ENCODE data around the gene ZBTB7A. TPM values are rescaled to one million over a fixed set of nuclear protein-coding genes. Genes with fewer than 3 reads are reported as not detected.

Gene ZBTB7A
- total and polyA plus RNA-seq, 5 donors, result 17.5 to 32.6 (median 30.9) TPM

GRCh38 chr19:4102339-4103079 is 35.8 kb upstream of the ZBTB7A start:
- Histone ChIP-seq H3K4me1 (ENCODE audit: control insufficient read depth, insufficient read depth, low read length) (no peaks in the 10 kb centered on the region), H3K4me3 (ENCODE audit: low read length) (no peak overlapping the region), H3K9me3 (ENCODE audit: control insufficient read depth, low read length) (no peaks in the 10 kb centered on the region), H3K27me3 (ENCODE audit: control insufficient read depth, insufficient read depth) (no peaks in the 10 kb centered on the region), H3K27ac (ENCODE audit: low read length) (no peak overlapping the region)
- 88% methylated on average over 53 of the region's 53 CpGs for WGBS
- ATAC-seq, result no peak
- DNase-seq, result no peak
- intact Hi-C loops (cut with DNase I), result no loop called here

DNA sequence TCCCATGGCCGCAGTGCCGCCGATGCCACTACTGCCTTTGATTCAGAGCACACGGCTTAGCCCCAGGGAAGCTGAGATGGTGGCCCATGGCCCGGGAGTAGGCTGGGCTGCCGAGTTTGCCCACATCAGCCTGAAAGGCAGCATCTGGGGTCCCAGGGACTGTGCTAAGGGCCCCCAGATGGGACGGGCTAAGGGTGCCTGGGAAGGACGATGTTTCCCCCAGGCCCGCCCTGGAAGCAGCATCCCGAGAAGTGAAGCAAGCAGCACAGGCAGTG is 34.7 kb upstream of the ZBTB7A start:
- Histone ChIP-seq H3K4me1 (ENCODE audit: control insufficient read depth, insufficient read depth, low read length) (no peaks in the 10 kb centered on the region), H3K27me3 (ENCODE audit: control insufficient read depth, insufficient read depth) (no peaks in the 10 kb centered on the region), H3K9me3 (ENCODE audit: control insufficient read depth, low read length) (no peaks in the 10 kb centered on the region), H3K27ac (ENCODE audit: low read length) (no peak overlapping the region), H3K4me3 (ENCODE audit: low read length) (no peak overlapping the region)
- no peak for DNase-seq
- ATAC-seq, result no peak
- intact Hi-C loops (cut with DNase I), result no loop called here
- WGBS, result 95% methylated on average over 10 of the region's 10 CpGs

- WGBS, result 92% methylated on average over 38 of the region's 38 CpGs
- H3K9me3 ChIP-seq (ENCODE audit: control insufficient read depth, low read length), result no peaks in the 10 kb centered on the region
- ATAC-seq, result no peak
These were observed 34.2 kb upstream of the ZBTB7A start for GRCh38 chr19:4100647-4101495.

DNA sequence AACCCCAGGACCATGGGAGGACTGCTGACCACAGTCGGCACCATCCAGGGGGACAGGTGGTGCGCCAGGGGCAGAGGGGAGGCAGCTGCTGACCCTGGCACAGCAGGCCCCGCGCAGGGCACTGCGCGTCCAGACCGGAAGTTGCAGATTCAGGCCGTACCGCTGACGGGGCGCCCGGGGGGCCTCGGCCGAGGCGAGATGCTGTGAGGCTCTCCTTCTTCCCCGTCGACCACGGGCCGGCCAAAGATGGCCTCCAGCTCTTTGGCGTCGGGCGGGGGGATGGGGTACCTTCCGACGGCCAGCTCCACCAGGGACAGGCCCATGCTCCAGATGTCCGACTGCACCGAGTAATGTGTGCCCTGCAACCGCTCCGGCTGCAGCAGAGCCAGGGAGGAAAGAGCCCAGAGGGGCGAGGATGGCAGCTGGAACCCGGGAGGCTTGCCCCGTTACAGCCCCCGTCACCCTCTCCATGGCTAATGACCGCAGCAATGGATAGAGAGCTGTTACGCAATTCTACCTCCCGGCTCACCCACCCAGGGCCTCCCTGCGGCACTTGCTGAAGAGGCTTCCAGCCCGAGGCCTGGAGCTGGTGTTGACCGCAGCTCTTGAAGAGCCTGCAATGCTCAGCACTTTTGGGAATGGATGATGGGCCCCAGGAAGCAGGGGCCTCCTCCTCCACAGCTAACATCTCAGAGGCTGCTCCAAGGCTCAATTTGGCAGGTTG is 32.5 kb upstream of the ZBTB7A start:
- WGBS, result 92% methylated on average over 38 of the region's 38 CpGs
- intact Hi-C loops (cut with DNase I), result no loop called here

More at GRCh38 chr19:4100647-4101495, 34.2 kb upstream of the ZBTB7A start:
- intact Hi-C loops (cut with DNase I), result no loop called here
- Histone ChIP-seq H3K27me3 (ENCODE audit: control insufficient read depth, insufficient read depth) (no peaks in the 10 kb centered on the region), H3K27ac (ENCODE audit: low read length) (no peak overlapping the region), H3K4me3 (ENCODE audit: low read length) (no peak overlapping the region), H3K4me1 (ENCODE audit: control insufficient read depth, insufficient read depth, low read length) (no peaks in the 10 kb centered on the region)
- DNase-seq, result no peak

DNA sequence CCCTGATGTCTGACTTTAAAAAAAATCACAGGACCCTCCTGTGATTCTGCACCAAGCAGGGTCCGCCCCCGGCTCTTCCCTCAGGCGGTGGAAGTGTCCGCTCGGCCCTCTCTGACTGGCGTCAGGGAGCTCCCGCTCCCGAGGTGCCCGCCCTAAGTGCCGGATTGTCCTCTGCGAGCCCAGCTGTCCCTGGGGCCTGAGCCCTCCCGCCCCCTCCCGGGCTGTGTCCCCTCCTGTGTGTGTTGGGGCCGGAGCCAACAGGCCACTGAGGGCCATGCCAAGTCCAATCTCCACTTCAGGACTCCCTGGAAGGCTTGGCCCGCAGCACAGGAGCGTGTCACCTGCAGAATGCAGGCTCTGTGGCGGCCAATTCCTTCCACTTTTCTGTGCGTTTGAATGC is 31.8 kb upstream of the ZBTB7A start:
- WGBS, result 73% methylated on average over 18 of the region's 18 CpGs

More for the DNA sequence above, 32.5 kb upstream of the ZBTB7A start:
- Histone ChIP-seq H3K9me3 (ENCODE audit: control insufficient read depth, low read length) (no peaks in the 10 kb centered on the region), H3K27ac (ENCODE audit: low read length) (no peak overlapping the region), H3K4me3 (ENCODE audit: low read length) (no peak overlapping the region), H3K4me1 (ENCODE audit: control insufficient read depth, insufficient read depth, low read length) (no peaks in the 10 kb centered on the region), H3K27me3 (ENCODE audit: control insufficient read depth, insufficient read depth) (no peaks in the 10 kb centered on the region)
- ATAC-seq (no peak), DNase-seq (no peak)

GRCh38 chr19:4097501-4097900 is 30.8 kb upstream of the ZBTB7A start:
- WGBS, result 41% methylated on average over 11 of the region's 11 CpGs
- no peaks in the 10 kb centered on the region for H3K4me1 ChIP-seq (ENCODE audit: control insufficient read depth, insufficient read depth, low read length)
- no peaks in the 10 kb centered on the region for H3K27me3 ChIP-seq (ENCODE audit: control insufficient read depth, insufficient read depth)
- peak; percentile 67 to 89 (median 89) for DNase-seq
- intact Hi-C loops (cut with DNase I), result no loop called here
- H3K27ac ChIP-seq (ENCODE audit: low read length), result peak overlapping the region; percentile 34
- no peaks in the 10 kb centered on the region for H3K9me3 ChIP-seq (ENCODE audit: control insufficient read depth, low read length)
- no peak overlapping the region for H3K4me3 ChIP-seq (ENCODE audit: low read length)
- peak; percentile 61 to 74 for ATAC-seq

More for the DNA sequence above, 31.8 kb upstream of the ZBTB7A start:
- Histone ChIP-seq H3K9me3 (ENCODE audit: control insufficient read depth, low read length) (no peaks in the 10 kb centered on the region), H3K27ac (ENCODE audit: low read length) (no peak overlapping the region), H3K4me1 (ENCODE audit: control insufficient read depth, insufficient read depth, low read length) (no peaks in the 10 kb centered on the region), H3K27me3 (ENCODE audit: control insufficient read depth, insufficient read depth) (no peaks in the 10 kb centered on the region), H3K4me3 (ENCODE audit: low read length) (no peak overlapping the region)
- ATAC-seq, result peak; percentile 19 to 42
- DNase-seq, result peak in 2 of 3 donors; percentile 78 to 79
- intact Hi-C loops (cut with DNase I), result no loop called here

DNA sequence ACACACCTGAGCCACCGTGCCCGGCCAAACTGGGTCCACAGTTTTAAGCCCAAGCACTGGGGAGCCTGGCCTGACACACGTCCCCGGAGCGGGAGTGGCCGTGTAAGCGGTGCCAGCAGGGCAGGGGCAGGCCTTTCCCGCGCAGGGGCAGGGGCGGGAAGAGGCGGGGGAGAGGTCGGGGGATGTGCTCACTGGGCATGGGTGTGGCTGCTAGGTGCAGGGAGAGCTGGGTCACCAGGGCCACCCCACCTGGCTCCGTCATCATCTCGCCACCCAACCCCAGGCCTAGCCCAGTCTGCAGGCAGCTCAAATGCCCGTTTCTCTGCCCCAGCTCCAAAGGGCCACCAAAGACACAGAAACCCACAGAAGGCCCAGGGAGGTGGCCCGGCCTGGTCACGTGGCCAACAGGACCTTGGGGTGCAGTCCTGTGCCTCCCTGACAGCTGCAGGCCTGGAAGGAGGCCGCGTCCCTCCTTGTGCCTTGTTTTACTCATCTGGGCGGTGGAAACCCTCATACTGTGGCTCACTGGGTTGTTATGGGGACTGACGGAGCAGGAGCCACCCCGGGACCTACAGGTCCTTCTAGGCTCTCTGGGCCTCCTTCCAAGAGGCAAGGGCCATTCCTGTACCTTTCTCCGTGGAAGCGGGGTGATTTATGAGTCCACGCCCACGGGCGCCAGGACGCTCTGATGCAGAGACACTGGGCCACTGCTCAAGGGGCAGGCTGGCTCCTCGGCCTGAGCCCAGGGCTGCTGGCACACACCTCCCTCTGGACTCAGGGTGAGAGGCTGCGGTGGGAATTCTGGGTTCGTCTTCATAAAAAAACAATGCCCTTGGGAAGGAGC is 29.6 kb upstream of the ZBTB7A start:
- intact Hi-C loops (cut with DNase I), result no loop called here
- Histone ChIP-seq H3K27me3 (ENCODE audit: control insufficient read depth, insufficient read depth) (no peaks in the 10 kb centered on the region), H3K9me3 (ENCODE audit: control insufficient read depth, low read length) (no peaks in the 10 kb centered on the region), H3K27ac (ENCODE audit: low read length) (no peak overlapping the region), H3K4me1 (ENCODE audit: control insufficient read depth, insufficient read depth, low read length) (no peaks in the 10 kb centered on the region), H3K4me3 (ENCODE audit: low read length) (no peak overlapping the region)
- DNase-seq (no peak), ATAC-seq (peak in 1 of 2 donors; percentile 3)
- WGBS, result 94% methylated on average over 31 of the region's 31 CpGs

- no peaks in the 10 kb centered on the region for H3K9me3 ChIP-seq (ENCODE audit: control insufficient read depth, low read length)
- DNase-seq (no peak), ATAC-seq (no peak)
- H3K4me3 ChIP-seq (ENCODE audit: low read length), result no peak overlapping the region
- no peak overlapping the region for H3K27ac ChIP-seq (ENCODE audit: low read length)
- H3K27me3 ChIP-seq (ENCODE audit: control insufficient read depth, insufficient read depth), result no peaks in the 10 kb centered on the region
- intact Hi-C loops (cut with DNase I), result no loop called here
- 92% methylated on average over 12 of the region's 12 CpGs for WGBS
- no peaks in the 10 kb centered on the region for H3K4me1 ChIP-seq (ENCODE audit: control insufficient read depth, insufficient read depth, low read length)
These were observed 28.8 kb upstream of the ZBTB7A start for GRCh38 chr19:4095488-4095844.

GRCh38 chr19:4094761-4095487 is 28.2 kb upstream of the ZBTB7A start:
- no peak overlapping the region for H3K27ac ChIP-seq (ENCODE audit: low read length)
- no peak overlapping the region for H3K4me3 ChIP-seq (ENCODE audit: low read length)
- ATAC-seq, result no peak
- H3K4me1 ChIP-seq (ENCODE audit: control insufficient read depth, insufficient read depth, low read length), result no peaks in the 10 kb centered on the region
- H3K9me3 ChIP-seq (ENCODE audit: control insufficient read depth, low read length), result no peaks in the 10 kb centered on the region
- 91% methylated on average over 35 of the region's 35 CpGs for WGBS
- intact Hi-C loops (cut with DNase I), result no loop called here
- H3K27me3 ChIP-seq (ENCODE audit: control insufficient read depth, insufficient read depth), result no peaks in the 10 kb centered on the region
- DNase-seq, result no peak

DNA sequence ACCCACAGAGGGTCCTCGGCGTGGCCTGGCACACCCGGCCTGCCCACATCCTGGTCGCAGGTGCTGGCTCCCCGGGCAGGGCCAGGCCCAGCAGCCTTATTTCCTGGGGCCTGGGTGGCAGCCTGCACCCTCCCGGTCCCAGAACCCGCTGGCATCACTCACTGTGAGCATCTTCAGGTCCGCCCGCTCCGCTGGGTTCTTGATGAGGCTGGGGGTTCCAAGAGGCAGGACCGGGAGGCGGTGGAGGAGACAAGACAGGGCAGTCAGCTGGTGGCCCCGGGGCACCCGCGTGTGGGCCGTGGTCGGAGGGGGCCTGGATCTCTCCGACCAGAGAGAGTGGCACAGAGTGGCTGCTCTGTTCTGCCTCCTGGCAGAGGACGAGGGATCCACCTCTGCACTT is 27.6 kb upstream of the ZBTB7A start:
- intact Hi-C loops (cut with DNase I), result no loop called here
- ATAC-seq (no peak), DNase-seq (no peak)
- no peak overlapping the region for H3K27ac ChIP-seq (ENCODE audit: low read length)
- H3K9me3 ChIP-seq (ENCODE audit: control insufficient read depth, low read length), result no peaks in the 10 kb centered on the region
- no peaks in the 10 kb centered on the region for H3K27me3 ChIP-seq (ENCODE audit: control insufficient read depth, insufficient read depth)
- no peaks in the 10 kb centered on the region for H3K4me1 ChIP-seq (ENCODE audit: control insufficient read depth, insufficient read depth, low read length)
- 96% methylated on average over 19 of the region's 19 CpGs for WGBS
- H3K4me3 ChIP-seq (ENCODE audit: low read length), result no peak overlapping the region
